Colonic mucosa (tissue), 4 donors: ENCODE results near the gene NFS1. TPM values are rescaled to one million over a fixed set of nuclear protein-coding genes. Genes with fewer than 3 reads are reported as not detected.
"Not testable (repeated sequence)": the region's sequence is repeated elsewhere in the genome, so short reads cannot be mapped to it uniquely, and the experiment has no call there.

Experiments
- DNase-seq: peaks from one replicate; pipeline ENCODE4 v3.0.0-alpha.2; 2020
- H3K27ac ChIP-seq: fragments of 200-600 bp; one replicate; pipeline ENCODE4 v1.8.0; 2021
- H3K27me3 ChIP-seq: fragments of 200-600 bp; one replicate; pipeline ENCODE4 v1.8.0; 2021
- H3K36me3 ChIP-seq: fragments of 200-600 bp; one replicate; pipeline ENCODE4 v1.8.0; 2021
- H3K4me1 ChIP-seq: fragments of 200-600 bp; one replicate; pipeline ENCODE4 v1.8.0; 2021; ENCODE audit warnings: mild to moderate bottlenecking
- H3K4me3 ChIP-seq: fragments of 200-600 bp; one replicate; pipeline ENCODE4 v1.8.0; 2021
- H3K9ac ChIP-seq, 2 donors: one replicate each; pipeline ENCODE4 v1.7.0; 2013; ENCODE audit warnings: control low read depth in 2 of 2, low read depth in 2 of 2, low read length in 2 of 2
- H3K9me3 ChIP-seq: fragments of 200-600 bp; one replicate; pipeline ENCODE4 v1.8.0; 2021
- CTCF ChIP-seq: fragments of 200-600 bp; IDR thresholded peaks from one replicate; pipeline ENCODE4 v1.8.0; 2022; ENCODE audit warnings: antibody characterized with exemption, mild to moderate bottlenecking
- intact Hi-C: fragments of 100-400 bp; cut with DNase I; formaldehyde crosslinking; loops from one replicate; pipeline ENCODE4 v1.14.1; 2022
- total RNA-seq, 2 donors: library from RNA; stranded (reverse); fragmentation: NEBNext Ultra II Directional in 1 of 2; extraction: Animal tissue kit (Norgen Biotek cat#: 25700) in 1 of 2; gene quantifications; one replicate each; pipeline ENCODE4 v1.2.1, GENCODE V29; 2021
- donor health status: healthy.
- donor health status: DM: no; HTN: no; CAD: no.
- donor health status: DM: no; HTN: no; CAD: no.

Gene NFS1
- total RNA-seq, 2 donors from 2014 or later = 42.0 to 45.1 TPM

- TF ChIP-seq CTCF = no peak
- Histone ChIP-seq H3K9ac (no peak overlapping the region), H3K4me3 (no peak overlapping the region), H3K4me1 (no peaks in the 10 kb centered on the region), H3K27me3 (no peaks in the 10 kb centered on the region), H3K36me3 (peaks cover 81% of the 10 kb centered on the region), H3K27ac (no peak overlapping the region), H3K9me3 (no peaks in the 10 kb centered on the region)
- intact Hi-C loops = no loop called here
- no peak for DNase-seq
These were observed 20.6 kb upstream of the NFS1 start for GRCh38 chr20:35719717-35720116.

- DNase-seq = no peak
- no peak overlapping the region for H3K9ac ChIP-seq
- no peaks in the 10 kb centered on the region for H3K9me3 ChIP-seq
- no peak for TF ChIP-seq CTCF
- intact Hi-C loops = no loop called here
- H3K4me1 ChIP-seq = no peaks in the 10 kb centered on the region
- H3K36me3 ChIP-seq = peaks cover 78% of the 10 kb centered on the region
- H3K27me3 ChIP-seq = no peaks in the 10 kb centered on the region
- H3K4me3 ChIP-seq = no peak overlapping the region
- no peak overlapping the region for H3K27ac ChIP-seq
These were observed 20.0 kb upstream of the NFS1 start for GRCh38 chr20:35718972-35719635.

- H3K4me3 ChIP-seq, DNase-seq, H3K9ac ChIP-seq, H3K27ac ChIP-seq, intact Hi-C loops, H3K9me3 ChIP-seq, H3K4me1 ChIP-seq, H3K27me3 ChIP-seq: not testable (repeated sequence)
- peaks cover 71% of the 10 kb centered on the region for H3K36me3 ChIP-seq
These were observed 19.2 kb upstream of the NFS1 start for GRCh38 chr20:35718321-35718720.

- Histone ChIP-seq H3K4me3 (no peak overlapping the region), H3K9me3 (no peaks in the 10 kb centered on the region), H3K4me1 (no peaks in the 10 kb centered on the region), H3K36me3 (peaks cover 74% of the 10 kb centered on the region), H3K27me3 (no peaks in the 10 kb centered on the region), H3K9ac (no peak overlapping the region), H3K27ac (no peak overlapping the region)
- no peak for TF ChIP-seq CTCF
- no peak for DNase-seq
- intact Hi-C loops = no loop called here
These were observed 17.2 kb upstream of the NFS1 start for GRCh38 chr20:35716330-35716729.

- TF ChIP-seq CTCF = no peak
- Histone ChIP-seq H3K27ac (no peak overlapping the region), H3K9me3 (no peaks in the 10 kb centered on the region), H3K27me3 (no peaks in the 10 kb centered on the region), H3K4me1 (no peaks in the 10 kb centered on the region), H3K36me3 (peaks cover 73% of the 10 kb centered on the region), H3K9ac (no peak overlapping the region), H3K4me3 (no peak overlapping the region)
- intact Hi-C loops = no loop called here
- DNase-seq = no peak
These were observed 16.5 kb upstream of the NFS1 start for GRCh38 chr20:35715652-35716051.

GRCh38 chr20:35714127-35714526 lies 15.0 kb upstream of the NFS1 start:
- H3K27ac ChIP-seq = no peak overlapping the region
- peaks cover 74% of the 10 kb centered on the region for H3K36me3 ChIP-seq
- no peak overlapping the region for H3K9ac ChIP-seq
- intact Hi-C loops = no loop called here
- no peaks in the 10 kb centered on the region for H3K9me3 ChIP-seq
- DNase-seq = no peak
- H3K4me1 ChIP-seq = no peaks in the 10 kb centered on the region
- TF ChIP-seq CTCF = no peak
- H3K27me3 ChIP-seq = no peaks in the 10 kb centered on the region
- no peak overlapping the region for H3K4me3 ChIP-seq

- not testable (repeated sequence) for DNase-seq, H3K4me1 ChIP-seq, H3K27me3 ChIP-seq
These were observed 14.0 kb upstream of the NFS1 start for GRCh38 chr20:35713120-35713519.

More at GRCh38 chr20:35713120-35713519, 14.0 kb upstream of the NFS1 start:
- H3K9me3 ChIP-seq, H3K4me3 ChIP-seq, H3K9ac ChIP-seq, intact Hi-C loops, H3K27ac ChIP-seq: not testable (repeated sequence)
- peaks cover 76% of the 10 kb centered on the region for H3K36me3 ChIP-seq
